ENCODE data around the gene AP1B1.

The AP1B1 gene

DNA sequence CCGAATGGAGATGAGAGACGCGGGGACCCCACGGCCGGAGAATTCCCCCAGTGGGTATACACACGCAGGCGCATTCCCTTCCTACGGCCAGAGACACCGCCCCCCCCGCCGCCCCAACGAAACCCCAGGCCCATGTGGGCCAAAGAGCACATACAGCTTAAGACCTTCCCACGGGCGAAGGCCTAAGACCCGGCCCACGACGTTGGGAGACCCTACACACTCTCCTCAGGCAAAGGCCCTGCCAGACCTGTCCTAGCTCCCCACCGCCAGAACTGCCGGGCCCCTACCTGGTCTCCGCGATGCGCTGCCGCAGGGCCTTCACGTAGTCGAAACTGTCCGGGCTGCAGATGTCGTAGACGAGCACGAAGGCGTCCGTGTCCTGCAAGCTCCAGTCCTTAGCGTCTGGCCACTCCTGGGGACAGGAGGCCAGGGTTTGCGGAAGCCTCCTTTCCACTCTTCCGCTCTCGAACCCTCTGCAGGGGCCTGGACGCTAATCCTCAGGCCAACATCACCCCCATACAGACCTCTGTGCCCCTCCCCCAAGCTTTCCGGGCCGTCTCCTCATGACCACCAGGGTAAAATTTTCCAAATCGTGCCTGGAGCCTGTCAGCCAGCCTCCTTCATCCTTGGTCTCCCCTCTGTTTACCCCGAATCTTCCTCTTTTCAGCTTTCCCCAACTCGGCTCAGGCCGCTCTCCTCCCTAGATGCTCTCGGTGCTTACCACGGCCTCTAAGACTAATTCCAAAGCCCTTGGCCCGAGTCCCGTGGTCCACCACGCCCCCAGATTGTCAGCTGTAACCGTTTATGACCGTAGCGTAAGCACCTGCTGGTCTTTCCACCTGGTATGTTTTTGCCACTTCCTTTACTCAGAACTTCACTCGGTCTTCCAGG lies 74.5 kb downstream of the AP1B1 start:
- DNase-seq (ENCODE audit: low spot score): no peak

DNA sequence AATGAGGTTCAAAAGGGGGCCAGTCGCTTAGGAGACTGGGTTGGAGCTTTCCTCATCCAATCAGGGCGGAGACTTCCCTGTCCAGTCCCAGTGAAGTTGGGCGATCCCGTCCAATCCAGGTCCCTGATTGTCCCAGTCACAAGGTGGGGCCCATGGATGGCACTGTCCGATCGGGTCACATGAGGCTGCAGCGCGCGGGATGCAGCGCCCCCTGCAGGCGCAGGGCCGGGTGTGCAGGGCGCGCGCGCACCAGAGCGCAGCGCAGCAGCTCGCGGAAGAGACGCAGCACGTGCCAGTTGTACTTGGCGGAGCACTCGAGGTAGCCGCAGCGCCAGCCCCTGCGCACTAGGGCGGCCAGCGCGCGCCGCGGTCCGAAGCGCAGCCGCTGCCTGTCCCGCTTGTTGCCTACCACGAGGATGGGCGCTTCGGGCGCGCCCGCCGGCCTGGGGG lies 75.2 kb downstream of the AP1B1 start:
- DNase-seq (ENCODE audit: low spot score): peak; percentile 53

DNA sequence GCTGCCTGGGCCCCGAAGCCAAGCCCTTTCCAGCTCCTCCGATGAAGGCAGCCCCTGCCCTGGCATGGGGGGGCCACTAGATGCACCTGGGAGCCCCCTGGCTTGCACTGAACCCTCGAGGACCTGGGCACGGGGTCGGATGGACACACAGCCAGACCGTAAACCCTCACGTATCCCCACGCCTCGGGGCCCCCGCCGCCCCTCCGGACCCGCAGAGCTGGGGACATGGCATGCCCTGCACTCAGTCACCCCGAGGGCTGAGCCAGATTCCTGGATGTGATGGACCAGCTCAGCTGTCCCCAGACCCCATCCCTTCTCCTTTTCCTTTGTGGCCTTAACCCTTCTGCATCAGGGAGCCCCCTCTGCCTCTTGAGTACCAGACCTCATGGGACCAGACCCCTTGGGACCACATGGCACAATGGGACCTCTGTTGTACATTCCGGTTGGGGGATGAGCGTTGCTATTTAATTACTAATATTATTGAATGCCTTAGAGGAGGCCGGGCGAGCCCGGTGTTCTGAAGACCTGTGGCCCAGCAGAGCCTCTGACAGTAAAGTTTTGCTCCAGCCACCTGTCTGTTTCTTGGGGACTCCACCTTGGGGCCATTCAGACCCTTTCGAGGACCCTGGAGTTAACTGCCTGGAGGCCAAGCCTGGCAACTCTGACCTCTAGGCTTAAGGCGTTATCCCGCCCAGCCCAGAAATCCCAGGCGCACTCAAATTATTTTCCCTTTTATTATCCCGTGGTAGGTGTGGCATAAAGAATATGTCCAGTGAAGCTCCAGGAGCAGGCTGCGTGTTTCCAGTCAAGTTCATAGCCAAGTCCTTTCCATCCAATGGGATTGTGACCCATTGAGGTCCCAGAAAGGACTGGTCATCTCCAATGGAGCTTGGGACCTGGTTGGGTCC lies 75.9 kb downstream of the AP1B1 start:
- no peak for DNase-seq (ENCODE audit: low spot score)

DNA sequence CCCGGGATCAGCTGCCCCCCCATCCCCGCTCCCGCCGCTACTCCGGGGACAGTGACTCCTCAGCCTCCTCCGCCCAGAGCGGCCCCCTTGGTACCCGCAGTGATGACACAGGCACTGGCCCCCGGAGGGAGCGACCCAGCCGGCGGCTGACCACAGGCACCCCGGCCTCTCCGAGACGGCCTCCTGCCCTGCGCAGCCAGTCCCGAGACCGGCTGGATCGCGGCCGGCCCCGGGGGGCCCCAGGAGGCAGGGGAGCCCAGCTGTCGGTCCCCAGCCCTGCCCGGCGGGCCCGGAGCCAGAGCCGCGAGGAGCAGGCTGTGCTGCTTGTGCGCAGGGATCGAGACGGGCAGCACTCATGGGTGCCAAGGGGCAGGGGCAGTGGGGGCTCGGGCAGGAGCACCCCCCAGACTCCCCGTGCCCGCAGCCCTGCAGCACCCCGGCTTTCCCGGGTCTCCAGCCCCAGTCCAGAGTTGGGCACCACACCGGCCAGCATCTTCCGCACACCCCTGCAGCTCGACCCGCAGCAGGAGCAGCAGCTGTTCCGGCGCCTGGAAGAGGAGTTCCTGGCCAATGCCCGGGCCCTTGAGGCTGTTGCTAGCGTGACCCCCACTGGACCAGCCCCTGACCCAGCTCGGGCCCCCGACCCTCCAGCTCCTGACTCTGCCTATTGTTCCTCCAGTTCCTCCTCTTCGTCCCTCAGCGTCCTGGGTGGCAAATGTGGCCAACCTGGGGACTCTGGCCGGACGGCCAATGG lies 76.7 kb downstream of the AP1B1 start:
- no peak for DNase-seq (ENCODE audit: low spot score)

DNA sequence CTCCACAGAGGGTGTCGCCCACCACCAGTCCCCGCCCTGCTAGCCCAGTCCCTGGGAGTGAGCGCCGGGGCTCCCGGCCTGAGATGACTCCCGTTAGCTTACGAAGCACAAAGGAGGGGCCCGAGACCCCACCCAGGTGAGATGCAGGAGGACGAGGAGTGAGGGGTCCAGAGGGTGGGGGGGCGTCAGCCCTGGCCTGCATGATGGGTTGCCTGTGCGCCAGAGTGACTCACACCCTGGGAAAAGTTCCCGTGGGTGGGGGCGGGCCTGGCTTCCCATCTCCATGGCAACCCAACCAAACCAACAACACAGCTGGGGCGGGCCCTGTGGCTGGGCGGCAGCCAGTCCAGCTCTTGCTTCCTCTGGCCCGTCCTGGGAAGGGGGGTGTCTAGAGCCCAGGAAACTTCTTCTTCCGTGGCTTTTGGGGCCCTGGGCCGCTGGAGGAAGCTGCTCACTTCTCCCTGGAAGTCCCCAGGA lies 77.5 kb downstream of the AP1B1 start:
- peak; percentile 99 for DNase-seq (ENCODE audit: low spot score)

DNA sequence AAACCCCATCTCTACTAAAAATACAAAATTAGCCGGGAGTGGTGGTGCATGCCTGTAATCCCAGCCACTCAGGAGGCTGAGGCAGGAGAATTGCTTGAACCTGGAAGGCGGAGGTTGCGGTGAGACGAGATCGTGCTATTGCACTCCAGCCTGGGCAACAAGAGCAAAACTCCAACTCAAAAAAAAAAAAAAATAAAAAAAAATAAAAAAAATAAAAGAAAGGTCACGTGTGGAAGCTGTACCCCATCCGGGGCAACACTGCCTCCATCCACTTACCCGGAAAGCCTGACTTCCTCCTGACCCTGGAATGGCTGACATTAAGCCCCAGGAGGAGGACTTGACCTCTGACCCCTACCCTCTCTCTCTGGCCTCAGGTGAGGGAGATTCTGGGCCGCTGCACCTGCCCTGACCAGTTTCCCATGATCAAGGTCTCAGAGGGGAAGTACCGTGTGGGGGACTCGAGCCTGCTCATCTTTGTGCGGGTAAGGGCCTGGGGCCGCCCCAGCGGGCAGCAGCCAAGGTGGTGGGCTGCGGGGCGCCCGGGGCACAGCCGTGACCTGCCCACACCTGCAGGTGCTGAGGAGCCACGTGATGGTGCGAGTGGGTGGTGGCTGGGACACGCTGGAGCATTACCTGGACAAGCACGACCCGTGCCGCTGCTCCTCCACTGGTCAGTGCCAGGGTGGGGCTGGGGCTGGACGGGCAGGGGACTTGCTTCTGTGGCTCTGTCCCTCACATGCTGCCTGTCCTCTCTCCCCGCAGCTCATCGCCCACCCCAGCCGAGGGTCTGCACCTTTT lies 78.1 kb downstream of the AP1B1 start:
- DNase-seq (ENCODE audit: low spot score): no peak

DNA sequence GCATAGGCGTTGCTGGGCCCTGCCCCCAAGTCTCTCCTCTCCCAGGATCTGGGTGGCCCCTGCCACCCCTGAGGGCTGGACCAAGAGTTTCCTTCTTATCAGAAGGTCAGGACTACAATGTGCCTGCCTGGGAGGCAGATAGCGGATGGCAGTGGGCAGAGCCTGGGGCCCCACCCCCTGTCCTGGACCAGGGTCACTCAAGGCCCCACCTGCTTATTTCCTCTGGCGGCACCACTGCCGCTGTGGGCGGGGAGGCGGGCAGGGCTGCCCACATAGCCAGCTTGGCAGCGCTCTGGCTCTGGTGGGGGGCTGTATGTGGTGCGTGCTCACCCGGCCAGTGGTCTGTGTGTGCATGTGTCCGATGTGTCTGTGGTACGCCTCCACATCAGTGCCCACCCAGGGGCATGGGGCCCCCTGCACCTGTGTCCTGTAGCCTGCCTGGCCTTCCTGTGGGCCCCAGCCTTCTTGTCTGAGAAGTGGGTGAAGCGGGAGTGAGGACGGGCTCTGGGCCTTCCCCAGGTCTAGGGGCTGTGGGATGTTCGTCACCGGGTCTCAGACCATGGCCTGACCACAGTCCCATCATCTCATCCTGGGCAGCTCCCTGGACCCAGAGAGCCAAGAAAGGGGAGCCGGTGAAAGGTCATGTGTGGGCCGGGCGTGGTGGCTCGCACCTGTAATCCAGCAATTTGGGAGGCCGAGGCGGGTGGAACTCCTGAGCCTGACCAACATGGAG lies 78.9 kb downstream of the AP1B1 start:
- no peak for DNase-seq (ENCODE audit: low spot score)

DNA sequence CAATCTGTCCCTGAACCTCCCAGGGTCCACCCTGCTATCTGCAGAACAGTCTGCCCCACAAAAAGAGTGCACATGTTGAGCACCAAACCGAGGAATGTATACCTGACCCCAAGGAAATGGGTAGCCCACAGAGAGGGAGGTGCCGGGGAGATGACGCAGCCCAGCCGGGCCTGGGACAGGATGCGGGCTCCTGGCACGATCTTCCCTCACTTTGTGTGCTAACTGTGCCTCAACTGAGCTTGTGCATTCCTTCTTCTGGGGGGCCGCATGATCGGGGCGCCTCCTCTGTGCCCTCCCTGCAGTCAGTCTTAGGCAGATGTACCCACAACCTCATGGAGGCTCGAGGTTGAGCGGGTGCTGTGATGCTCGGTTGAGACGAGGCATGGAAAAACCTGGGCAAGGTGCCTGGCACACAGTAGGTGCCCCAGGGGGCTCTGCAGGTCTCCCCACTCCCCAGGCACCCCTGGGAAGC lies 79.5 kb downstream of the AP1B1 start:
- peak; percentile 91 for DNase-seq (ENCODE audit: low spot score)

DNA sequence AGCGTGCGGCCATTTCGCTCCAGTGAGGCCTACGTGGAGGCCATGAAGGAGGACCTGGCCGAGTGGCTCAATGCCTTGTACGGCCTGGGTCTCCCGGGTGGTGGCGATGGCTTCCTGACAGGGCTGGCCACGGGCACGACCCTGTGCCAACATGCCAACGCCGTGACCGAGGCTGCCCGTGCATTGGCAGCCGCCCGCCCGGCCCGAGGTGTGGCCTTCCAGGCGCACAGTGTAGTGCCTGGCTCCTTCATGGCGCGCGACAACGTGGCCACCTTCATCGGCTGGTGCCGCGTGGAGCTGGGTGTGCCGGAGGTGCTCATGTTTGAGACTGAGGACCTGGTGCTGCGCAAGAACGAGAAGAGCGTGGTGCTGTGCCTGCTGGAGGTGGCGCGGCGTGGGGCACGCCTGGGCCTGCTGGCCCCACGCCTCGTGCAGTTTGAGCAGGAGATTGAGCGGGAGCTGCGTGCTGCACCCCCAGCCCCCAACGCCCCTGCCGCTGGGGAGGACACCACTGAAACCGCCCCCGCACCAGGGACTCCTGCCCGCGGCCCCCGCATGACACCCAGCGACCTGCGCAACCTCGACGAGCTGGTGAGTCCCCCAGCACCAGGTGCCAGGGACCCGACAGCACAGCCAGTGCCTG lies 80.1 kb downstream of the AP1B1 start:
- DNase-seq (ENCODE audit: low spot score): no peak

DNA sequence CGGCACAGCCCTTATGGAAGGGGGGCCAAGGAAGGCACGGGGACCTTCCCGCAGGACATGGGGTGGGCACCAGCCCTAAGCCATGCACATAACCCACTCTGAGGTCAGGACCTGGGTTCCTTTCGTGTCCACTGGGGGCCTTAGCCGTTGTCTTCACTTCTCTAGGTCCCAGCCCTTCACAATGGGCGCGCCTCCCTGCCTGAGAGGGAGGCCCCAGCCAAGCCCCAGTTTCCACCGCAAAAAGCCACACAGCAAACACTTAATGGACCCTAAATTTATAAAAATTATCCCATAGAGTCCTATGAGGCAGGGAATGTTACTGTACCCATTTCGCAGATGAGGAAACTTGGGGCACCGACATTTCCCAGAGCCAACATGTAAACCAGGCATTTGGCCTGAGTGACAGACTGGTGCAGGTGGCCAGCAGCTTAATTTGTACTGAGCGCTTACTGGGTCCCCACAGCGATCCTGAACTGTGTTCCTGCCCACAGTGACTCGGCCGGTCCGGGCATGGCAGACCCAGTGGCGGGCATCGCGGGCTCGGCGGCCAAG lies 80.7 kb downstream of the AP1B1 start:
- no peak for DNase-seq (ENCODE audit: low spot score)

DNA sequence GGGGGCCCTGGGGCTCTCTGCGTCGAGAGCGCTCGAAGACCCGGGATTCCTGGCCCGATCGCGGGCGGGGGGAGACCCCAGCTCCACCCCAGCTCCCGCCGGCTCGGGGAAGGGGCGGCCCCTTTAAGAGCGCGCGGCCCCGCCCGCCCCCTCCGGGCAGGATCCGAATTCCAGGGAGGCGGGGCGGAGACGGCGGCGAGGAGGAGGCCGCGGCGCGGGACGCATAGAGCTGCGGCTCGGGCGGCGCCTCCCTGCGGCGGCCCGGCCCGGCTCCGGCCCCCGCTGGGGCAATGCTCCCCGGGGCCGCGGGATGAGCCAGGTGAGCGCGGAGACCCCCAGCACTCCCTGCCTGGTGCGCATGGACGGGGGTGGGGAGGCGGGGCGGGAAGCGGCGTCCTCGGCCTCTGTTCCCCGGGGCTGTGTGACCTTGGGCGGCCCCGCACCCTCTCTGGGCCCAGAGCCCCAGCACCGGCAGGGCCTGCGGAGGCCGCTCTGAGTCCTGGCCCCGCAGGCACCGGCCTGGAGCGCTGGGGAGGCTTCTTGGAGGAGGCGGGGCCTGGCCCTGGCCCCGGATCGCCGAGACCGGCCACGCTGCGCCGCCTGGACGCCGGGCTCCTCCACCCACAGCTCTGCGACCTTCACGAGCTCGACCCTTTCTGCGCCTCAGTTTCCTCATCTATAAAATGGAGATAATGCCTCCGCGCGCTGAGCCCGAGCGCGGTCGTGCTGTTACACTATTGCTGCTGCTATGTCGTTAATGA lies 81.4 kb downstream of the AP1B1 start:
- DNase-seq (ENCODE audit: low spot score): peak; percentile 88

DNA sequence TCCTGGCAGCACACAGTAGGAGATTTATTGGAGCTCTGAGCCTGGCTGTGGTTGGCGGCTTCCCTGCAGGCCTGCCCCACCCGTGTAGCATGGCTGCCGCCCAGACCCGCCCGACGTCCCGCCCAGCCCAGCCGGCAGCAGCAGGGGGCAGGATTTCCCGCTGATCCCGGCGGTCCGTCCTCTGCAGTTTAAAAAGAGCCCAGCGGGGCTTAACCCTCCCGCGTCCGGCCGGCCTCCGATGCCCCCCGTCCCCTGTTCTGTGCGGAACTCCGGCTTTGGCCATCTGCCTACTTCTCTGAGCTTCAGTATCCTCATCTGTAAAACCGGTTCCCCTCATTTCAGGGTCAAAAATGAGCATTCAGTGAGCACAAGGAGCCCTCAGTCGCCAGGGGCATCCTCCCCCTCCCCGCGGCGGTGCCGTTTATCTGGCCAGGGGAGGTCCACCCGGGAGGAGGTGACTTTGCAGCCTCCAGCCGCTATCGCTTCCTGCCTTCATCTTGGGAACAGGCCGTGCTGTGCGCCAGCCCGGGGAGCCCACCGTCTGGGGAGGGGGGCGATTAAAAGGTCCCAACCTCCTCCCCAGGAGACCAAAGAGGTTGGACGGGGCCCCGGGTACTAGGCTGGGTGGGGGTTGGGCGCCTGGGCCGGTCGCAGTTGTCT lies 82.1 kb downstream of the AP1B1 start, which contains the start of gene GAS2L1:
GAS2L1 (plus strand) TSS at position 476 of the 660 bp plus-strand sequence. CDS start 1,456 bp downstream, outside the sequence.
- peak; percentile 97 for DNase-seq (ENCODE audit: low spot score)

DNA sequence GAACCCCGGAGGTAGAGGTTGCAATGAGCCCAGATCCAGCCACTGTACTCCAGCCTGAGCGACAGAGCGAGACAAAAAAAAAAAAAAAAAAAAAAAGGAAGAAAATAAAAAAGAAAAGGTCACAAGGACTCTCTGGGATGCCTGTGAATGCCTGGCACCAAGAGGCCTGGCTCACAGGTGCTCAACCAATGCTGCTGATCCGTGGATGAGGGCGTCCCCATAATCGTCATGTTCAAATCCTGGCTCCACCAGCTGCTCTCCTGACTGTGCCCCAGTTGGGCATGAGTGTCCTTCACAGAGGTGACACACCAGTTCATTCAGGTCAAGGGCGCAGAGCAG lies 82.6 kb downstream of the AP1B1 start:
- no peak for DNase-seq (ENCODE audit: low spot score)

DNA sequence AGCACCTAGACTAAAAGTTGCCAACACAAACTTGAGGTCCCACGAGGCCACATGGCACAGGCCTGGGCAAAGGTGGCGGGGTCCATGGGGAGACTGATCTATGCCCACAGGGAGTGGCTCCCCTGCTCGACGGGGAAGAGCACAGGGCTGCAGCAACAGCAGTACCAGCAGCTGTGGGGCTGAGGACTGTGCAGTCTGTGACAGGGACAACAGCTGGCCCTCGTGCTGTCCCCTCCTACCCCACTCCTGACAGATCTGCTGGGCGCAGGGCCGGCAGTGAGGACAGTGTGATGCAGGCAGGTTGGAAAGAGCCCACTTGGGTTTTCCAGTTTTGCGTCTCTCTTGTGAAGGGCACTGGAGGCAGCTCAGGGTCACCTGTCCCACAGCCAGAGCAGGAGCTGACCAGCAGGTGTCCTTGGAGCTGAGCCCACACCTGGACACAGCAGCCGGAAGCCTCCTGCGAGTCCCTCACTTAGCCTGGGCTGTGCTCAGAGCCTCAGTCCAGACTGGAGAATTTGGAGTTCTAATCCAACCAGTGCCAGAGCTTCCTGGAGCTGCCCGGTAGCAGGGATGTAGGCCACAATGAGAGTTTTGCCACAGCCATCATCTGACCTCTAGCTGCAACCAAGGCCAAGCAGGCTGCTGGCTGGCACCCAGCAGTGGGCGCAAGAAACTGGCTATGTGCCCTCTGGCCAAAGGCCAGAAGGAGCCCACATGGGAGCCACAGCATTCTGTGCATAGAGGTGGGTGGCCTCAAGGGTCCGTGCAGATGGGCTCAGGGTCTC lies 85.5 kb downstream of the AP1B1 start:
- no peak for DNase-seq (ENCODE audit: low spot score)

DNA sequence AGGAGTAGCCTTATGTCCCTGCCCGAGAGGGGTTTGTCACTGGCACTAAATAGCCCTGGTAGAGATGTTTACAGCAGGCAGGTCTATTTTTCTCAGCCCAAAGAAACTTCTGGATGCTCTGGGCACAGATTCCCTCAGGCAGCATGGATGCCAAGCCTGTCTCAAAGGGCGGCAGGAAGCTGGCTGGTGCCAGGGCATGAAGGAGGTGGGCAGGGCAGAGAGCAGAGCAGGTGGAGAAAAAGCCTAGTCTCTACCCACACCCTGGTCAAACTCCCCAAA lies 86.0 kb downstream of the AP1B1 start:
- DNase-seq (ENCODE audit: low spot score): no peak

DNA sequence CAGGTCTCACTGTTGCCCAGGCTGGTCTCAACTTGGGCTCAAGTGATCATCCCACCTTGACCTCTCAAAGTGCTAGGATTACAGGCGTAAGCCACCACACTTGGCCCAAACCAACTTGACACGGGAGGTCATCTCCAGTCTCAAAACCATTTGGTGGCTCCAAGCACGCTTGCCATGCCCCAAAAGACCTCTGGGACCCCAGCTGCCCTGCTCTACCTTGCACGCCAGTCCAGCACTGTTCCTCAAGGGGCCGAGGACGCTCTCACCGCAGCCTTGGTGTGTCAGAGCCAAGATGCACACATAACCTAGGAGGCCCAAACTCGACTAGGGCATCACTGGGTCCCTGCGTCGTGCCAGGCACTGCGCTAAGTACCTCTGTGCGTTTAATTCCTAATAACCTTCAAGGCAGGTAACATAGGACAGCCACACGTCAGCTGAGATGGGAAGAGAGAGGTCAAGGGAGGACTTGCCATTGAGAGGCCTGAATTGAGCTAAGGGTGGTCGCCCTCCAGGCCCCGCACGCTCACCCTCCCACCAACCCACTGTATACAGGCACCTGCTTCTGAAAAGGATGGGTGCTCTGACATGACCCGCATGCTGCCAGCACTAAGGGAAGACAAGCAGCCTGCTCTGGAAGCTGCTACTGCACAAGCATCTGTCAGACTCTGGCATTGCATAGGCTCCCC lies 86.5 kb downstream of the AP1B1 start:
- DNase-seq (ENCODE audit: low spot score): no peak

Measured in hepatic stellate cell (primary cell).